GM12891 (cell line): ENCODE data around the gene UNG.

Experiments
- PAX5 ChIP-seq: IDR thresholded peaks from 2 replicates; pipeline ENCODE4 v1.6.1; 2011; ENCODE audit warnings: low read length, moderate library complexity, mild to moderate bottlenecking; ENCODE audit not compliant: insufficient read depth, severe bottlenecking
- POLR2A ChIP-seq: IDR thresholded peaks from 2 replicates; pipeline ENCODE4 v1.6.1; 2011; ENCODE audit warnings: low read depth, low read length, control low read depth
- POLR2AphosphoS5 ChIP-seq: IDR thresholded peaks from 2 replicates; pipeline ENCODE4 v1.6.1; 2011; ENCODE audit warnings: low read depth, low read length, control low read depth
- POU2F2 ChIP-seq: IDR thresholded peaks from 2 replicates; pipeline ENCODE4 v1.6.1; 2011; ENCODE audit warnings: low read depth, mild to moderate bottlenecking, control low read depth, low read length, moderate library complexity
- SPI1 ChIP-seq: IDR thresholded peaks from 2 replicates; pipeline ENCODE4 v1.6.1; 2011; ENCODE audit warnings: low read depth, low read length, control low read depth
- TAF1 ChIP-seq: IDR thresholded peaks from 2 replicates; pipeline ENCODE4 v1.6.1; 2011; ENCODE audit warnings: low read depth, low read length, control low read depth

DNA sequence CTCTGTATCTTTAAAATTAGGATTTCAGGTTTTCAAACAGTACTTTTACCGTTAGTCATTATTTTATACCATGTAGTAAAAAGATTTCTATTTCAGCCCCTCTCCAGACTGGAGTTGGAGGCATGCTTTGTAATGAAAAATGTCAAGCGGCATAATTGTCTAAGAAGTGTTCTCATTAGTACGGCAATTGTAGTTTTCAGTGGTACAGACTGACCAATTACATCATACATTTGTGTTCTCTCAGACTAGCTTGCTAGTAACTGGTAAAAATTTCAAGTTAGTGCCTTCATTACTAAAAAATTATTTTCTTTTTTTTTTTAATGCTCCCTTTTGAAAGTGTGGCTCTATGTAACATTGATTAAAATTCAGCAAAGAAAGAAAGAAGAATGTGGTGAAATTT is 40.5 kb upstream of the UNG start:
- TF ChIP-seq TAF1 (no peak), POLR2AphosphoS5 (no peak), POLR2A (no peak), SPI1 (no peak), POU2F2 (no peak), PAX5 (no peak)
